Liver (tissue), 3 donors: ENCODE data around the gene UBE3C.

Experiments
- EGR1 ChIP-seq, 2 donors: IDR thresholded peaks; 2 replicates each; pipeline ENCODE4 v1.6.1; 2016 to 2018; ENCODE audit warnings: antibody characterized with exemption in 2 of 2, low read depth in 2 of 2
- FOXA2 ChIP-seq: IDR thresholded peaks from 2 replicates; pipeline ENCODE4 v1.6.1; 2016; ENCODE audit warnings: antibody characterized with exemption
- JUND ChIP-seq, 2 donors: IDR thresholded peaks; 2 replicates each; pipeline ENCODE4 v1.6.1; 2016; ENCODE audit warnings: antibody characterized with exemption in 2 of 2
- NR2F2 ChIP-seq: IDR thresholded peaks from 2 replicates; pipeline ENCODE4 v1.6.1; 2016; ENCODE audit warnings: antibody characterized with exemption
- RAD21 ChIP-seq, 2 donors: IDR thresholded peaks; 2 replicates each; pipeline ENCODE4 v1.6.1; 2016; ENCODE audit warnings: antibody characterized with exemption in 2 of 2, mild to moderate bottlenecking in 2 of 2
- RXRA ChIP-seq, 2 donors: IDR thresholded peaks; 2 replicates each; pipeline ENCODE4 v1.6.1; 2017 to 2018; ENCODE audit warnings: antibody characterized with exemption in 2 of 2, mild to moderate bottlenecking in 1 of 2
- SP1 ChIP-seq: IDR thresholded peaks from 2 replicates; pipeline ENCODE4 v1.6.1; 2018; ENCODE audit warnings: antibody characterized with exemption, mild to moderate bottlenecking
- TAF1 ChIP-seq: conservative IDR thresholded peaks from 2 replicates; pipeline ENCODE4 v1.6.1; 2016; ENCODE audit warnings: antibody characterized with exemption, mild to moderate bottlenecking
- YY1 ChIP-seq: IDR thresholded peaks from 2 replicates; pipeline ENCODE4 v1.6.1; 2016; ENCODE audit warnings: antibody characterized with exemption, mild to moderate bottlenecking
- TF ChIP-seq, protein P1 (sequence below): IDR thresholded peaks from 2 replicates; pipeline ENCODE4 v1.6.1; 2016; ENCODE audit warnings: antibody characterized with exemption, mild to moderate bottlenecking
- TF ChIP-seq, protein P2 (sequence below): fragments of 150-350 bp; IDR thresholded peaks from 2 replicates; pipeline ENCODE4 v1.5.1; 2017; ENCODE audit warnings: improper control_type of control experiment, low read depth, low read length; ENCODE audit not compliant: missing input control
- TF ChIP-seq, protein P3 (sequence below): IDR thresholded peaks from 2 replicates; pipeline ENCODE4 v1.6.1; 2016; ENCODE audit warnings: antibody characterized with exemption
- TF ChIP-seq, protein P4 (sequence below): IDR thresholded peaks from 2 replicates; pipeline ENCODE4 v1.6.1; 2016; ENCODE audit warnings: antibody characterized with exemption
- TF ChIP-seq, protein P5 (sequence below): IDR thresholded peaks from 2 replicates; pipeline ENCODE4 v1.6.1; 2016; ENCODE audit warnings: antibody characterized with exemption
- donor health status: healthy.
- donor health status: healthy.

DNA sequence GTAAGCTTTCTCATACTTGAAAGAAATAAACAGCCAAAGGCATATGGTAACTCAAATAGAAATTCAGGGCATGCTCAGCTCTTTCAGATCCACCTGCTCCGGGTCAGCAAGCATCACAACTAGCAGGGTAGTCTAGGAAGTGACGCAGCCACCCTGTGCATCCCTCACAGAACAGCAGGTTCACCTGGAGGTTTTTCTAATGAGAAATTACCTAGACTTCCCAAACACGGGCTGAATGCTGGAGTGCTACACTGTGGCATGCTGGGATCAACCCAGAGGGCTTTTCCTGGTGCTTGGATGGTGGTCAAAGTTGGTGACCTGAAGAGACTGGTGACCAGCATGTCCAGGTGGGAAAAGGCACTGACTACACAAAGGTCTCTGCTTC lies 131.3 kb downstream of the UBE3C start:
- TF ChIP-seq, protein P1, sequence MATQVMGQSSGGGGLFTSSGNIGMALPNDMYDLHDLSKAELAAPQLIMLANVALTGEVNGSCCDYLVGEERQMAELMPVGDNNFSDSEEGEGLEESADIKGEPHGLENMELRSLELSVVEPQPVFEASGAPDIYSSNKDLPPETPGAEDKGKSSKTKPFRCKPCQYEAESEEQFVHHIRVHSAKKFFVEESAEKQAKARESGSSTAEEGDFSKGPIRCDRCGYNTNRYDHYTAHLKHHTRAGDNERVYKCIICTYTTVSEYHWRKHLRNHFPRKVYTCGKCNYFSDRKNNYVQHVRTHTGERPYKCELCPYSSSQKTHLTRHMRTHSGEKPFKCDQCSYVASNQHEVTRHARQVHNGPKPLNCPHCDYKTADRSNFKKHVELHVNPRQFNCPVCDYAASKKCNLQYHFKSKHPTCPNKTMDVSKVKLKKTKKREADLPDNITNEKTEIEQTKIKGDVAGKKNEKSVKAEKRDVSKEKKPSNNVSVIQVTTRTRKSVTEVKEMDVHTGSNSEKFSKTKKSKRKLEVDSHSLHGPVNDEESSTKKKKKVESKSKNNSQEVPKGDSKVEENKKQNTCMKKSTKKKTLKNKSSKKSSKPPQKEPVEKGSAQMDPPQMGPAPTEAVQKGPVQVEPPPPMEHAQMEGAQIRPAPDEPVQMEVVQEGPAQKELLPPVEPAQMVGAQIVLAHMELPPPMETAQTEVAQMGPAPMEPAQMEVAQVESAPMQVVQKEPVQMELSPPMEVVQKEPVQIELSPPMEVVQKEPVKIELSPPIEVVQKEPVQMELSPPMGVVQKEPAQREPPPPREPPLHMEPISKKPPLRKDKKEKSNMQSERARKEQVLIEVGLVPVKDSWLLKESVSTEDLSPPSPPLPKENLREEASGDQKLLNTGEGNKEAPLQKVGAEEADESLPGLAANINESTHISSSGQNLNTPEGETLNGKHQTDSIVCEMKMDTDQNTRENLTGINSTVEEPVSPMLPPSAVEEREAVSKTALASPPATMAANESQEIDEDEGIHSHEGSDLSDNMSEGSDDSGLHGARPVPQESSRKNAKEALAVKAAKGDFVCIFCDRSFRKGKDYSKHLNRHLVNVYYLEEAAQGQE: no peak
- TF ChIP-seq, protein P2, sequence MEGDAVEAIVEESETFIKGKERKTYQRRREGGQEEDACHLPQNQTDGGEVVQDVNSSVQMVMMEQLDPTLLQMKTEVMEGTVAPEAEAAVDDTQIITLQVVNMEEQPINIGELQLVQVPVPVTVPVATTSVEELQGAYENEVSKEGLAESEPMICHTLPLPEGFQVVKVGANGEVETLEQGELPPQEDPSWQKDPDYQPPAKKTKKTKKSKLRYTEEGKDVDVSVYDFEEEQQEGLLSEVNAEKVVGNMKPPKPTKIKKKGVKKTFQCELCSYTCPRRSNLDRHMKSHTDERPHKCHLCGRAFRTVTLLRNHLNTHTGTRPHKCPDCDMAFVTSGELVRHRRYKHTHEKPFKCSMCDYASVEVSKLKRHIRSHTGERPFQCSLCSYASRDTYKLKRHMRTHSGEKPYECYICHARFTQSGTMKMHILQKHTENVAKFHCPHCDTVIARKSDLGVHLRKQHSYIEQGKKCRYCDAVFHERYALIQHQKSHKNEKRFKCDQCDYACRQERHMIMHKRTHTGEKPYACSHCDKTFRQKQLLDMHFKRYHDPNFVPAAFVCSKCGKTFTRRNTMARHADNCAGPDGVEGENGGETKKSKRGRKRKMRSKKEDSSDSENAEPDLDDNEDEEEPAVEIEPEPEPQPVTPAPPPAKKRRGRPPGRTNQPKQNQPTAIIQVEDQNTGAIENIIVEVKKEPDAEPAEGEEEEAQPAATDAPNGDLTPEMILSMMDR: no peak
- TF ChIP-seq JUND (IDR thresholded peaks at IDR 0.05) (no peak), TAF1 (no peak), RAD21 (IDR thresholded peaks at IDR 0.05) (no peak), NR2F2 (no peak), RXRA (IDR thresholded peaks at IDR 0.05) (no peak), FOXA2 (no peak), YY1 (no peak), SP1 (no peak), EGR1 (IDR thresholded peaks at IDR 0.05; ENCODE audit: low read depth in 2 of 2) (no peak)
- TF ChIP-seq, protein P3, sequence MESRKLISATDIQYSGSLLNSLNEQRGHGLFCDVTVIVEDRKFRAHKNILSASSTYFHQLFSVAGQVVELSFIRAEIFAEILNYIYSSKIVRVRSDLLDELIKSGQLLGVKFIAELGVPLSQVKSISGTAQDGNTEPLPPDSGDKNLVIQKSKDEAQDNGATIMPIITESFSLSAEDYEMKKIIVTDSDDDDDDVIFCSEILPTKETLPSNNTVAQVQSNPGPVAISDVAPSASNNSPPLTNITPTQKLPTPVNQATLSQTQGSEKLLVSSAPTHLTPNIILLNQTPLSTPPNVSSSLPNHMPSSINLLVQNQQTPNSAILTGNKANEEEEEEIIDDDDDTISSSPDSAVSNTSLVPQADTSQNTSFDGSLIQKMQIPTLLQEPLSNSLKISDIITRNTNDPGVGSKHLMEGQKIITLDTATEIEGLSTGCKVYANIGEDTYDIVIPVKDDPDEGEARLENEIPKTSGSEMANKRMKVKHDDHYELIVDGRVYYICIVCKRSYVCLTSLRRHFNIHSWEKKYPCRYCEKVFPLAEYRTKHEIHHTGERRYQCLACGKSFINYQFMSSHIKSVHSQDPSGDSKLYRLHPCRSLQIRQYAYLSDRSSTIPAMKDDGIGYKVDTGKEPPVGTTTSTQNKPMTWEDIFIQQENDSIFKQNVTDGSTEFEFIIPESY: no peak
- TF ChIP-seq, protein P4, sequence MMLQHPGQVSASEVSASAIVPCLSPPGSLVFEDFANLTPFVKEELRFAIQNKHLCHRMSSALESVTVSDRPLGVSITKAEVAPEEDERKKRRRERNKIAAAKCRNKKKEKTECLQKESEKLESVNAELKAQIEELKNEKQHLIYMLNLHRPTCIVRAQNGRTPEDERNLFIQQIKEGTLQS: no peak
- TF ChIP-seq, protein P5, sequence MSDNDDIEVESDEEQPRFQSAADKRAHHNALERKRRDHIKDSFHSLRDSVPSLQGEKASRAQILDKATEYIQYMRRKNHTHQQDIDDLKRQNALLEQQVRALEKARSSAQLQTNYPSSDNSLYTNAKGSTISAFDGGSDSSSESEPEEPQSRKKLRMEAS: no peak
